ENCODE data around the gene IRF2BP2. TPM values are rescaled to one million over a fixed set of nuclear protein-coding genes. Genes with fewer than 3 reads are reported as not detected.

IRF2BP2 gene
- total and polyA plus RNA-seq, 2 donors (not counting 1 experiment from before 2014, with no cell fraction given), result 17.8 to 71.8 TPM

DNA sequence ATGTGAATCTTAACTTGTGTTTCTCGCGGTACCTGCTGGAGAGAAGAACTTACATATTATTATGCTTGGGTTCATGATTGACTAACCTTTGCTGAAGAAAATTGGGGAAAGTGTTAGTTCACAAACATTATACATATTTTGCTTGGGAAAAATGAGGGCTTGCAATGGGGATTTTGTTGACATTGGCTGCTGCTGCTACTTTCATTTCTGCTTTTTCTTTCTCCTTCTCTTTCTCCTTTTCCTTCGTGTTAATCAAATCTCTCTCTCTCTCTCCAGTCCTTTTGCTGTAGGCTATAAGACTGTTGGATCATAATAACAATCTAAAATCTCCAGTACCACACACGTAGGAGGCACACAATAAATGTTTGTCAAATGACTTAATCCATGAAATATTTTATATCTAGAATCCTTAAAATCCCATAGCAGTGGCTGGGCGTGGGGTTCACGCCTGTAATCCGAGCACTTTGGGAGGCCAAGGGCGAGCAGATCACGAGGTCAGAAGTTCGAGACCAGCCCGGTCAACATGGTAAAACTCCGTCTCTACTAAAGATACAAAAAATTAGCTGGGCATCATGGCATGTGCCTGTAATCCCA is 23.0 kb downstream of the IRF2BP2 start:
- no peaks in the 10 kb centered on the region for H3K79me2 ChIP-seq (ENCODE audit: control insufficient read depth, insufficient read depth, low read length)
- TF ChIP-seq, protein P1, sequence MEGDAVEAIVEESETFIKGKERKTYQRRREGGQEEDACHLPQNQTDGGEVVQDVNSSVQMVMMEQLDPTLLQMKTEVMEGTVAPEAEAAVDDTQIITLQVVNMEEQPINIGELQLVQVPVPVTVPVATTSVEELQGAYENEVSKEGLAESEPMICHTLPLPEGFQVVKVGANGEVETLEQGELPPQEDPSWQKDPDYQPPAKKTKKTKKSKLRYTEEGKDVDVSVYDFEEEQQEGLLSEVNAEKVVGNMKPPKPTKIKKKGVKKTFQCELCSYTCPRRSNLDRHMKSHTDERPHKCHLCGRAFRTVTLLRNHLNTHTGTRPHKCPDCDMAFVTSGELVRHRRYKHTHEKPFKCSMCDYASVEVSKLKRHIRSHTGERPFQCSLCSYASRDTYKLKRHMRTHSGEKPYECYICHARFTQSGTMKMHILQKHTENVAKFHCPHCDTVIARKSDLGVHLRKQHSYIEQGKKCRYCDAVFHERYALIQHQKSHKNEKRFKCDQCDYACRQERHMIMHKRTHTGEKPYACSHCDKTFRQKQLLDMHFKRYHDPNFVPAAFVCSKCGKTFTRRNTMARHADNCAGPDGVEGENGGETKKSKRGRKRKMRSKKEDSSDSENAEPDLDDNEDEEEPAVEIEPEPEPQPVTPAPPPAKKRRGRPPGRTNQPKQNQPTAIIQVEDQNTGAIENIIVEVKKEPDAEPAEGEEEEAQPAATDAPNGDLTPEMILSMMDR (conservative IDR thresholded peaks at IDR 0.05 in 1 of 2, IDR thresholded peaks at IDR 0.05 in 1 of 2; ENCODE audit: low read depth in 1 of 2, low read length in 2 of 2), result no peak
- TF ChIP-seq EZH2 (IDR thresholded peaks at IDR 0.05; ENCODE audit: low read length, missing control alignments), result no peak
- H3K27ac ChIP-seq (ENCODE audit: insufficient read depth, low read length), result no peak overlapping the region
- H3K9me3 ChIP-seq (ENCODE audit: control insufficient read depth, insufficient read depth, low read depth, low read length), result no peaks in the 10 kb centered on the region
- H3K4me3 ChIP-seq (replicated peaks in 1 of 4; ENCODE audit: control extremely low read depth in 1 of 4, insufficient read depth in 1 of 4, low read depth in 3 of 4, low read length in 4 of 4), result no peak overlapping the region
- peaks cover 3% of the 10 kb centered on the region for H3K4me1 ChIP-seq (ENCODE audit: control insufficient read depth, extremely low read depth, insufficient read depth, low read length)
- peak in 1 of 2 donors; percentile 25 for DNase-seq (ENCODE audit: low read depth in 2 of 2)
- H3K27me3 ChIP-seq (ENCODE audit: control insufficient read depth, insufficient read depth, low read length), result no peaks in the 10 kb centered on the region
- no peak overlapping the region for H3K4me2 ChIP-seq (ENCODE audit: extremely low read depth, insufficient read depth, low read length)
- no peaks in the 10 kb centered on the region for H3K36me3 ChIP-seq (ENCODE audit: control insufficient read depth, insufficient read depth, low read length)
- H4K20me1 ChIP-seq (ENCODE audit: control insufficient read depth, extremely low read depth, insufficient read depth, low read length), result no peaks in the 10 kb centered on the region
- no peak overlapping the region for H2AFZ ChIP-seq (ENCODE audit: low read length)
- no peak overlapping the region for H3K9ac ChIP-seq (ENCODE audit: insufficient read depth, low read length)

DNA sequence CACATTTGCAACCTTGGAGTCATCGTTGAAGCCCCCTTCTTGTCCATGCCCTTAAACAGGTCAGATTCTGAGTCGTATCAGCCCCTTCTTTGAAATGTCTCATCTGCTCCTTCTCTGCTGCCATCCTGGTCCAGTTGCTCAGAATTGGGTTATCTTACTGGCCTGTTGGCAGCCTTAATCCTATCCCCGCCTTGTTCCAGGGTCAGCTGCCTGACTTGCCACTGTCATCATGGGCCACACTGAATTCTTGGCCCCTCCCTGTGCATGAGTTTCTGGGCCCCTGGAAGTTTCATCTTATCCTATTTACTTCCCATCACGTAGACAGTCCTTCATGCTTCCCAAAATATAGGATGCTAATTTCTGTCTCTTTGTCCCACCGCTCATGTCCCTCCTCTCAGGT is 23.7 kb downstream of the IRF2BP2 start:
- peaks cover 3% of the 10 kb centered on the region for H3K4me1 ChIP-seq (ENCODE audit: control insufficient read depth, extremely low read depth, insufficient read depth, low read length)

DNA sequence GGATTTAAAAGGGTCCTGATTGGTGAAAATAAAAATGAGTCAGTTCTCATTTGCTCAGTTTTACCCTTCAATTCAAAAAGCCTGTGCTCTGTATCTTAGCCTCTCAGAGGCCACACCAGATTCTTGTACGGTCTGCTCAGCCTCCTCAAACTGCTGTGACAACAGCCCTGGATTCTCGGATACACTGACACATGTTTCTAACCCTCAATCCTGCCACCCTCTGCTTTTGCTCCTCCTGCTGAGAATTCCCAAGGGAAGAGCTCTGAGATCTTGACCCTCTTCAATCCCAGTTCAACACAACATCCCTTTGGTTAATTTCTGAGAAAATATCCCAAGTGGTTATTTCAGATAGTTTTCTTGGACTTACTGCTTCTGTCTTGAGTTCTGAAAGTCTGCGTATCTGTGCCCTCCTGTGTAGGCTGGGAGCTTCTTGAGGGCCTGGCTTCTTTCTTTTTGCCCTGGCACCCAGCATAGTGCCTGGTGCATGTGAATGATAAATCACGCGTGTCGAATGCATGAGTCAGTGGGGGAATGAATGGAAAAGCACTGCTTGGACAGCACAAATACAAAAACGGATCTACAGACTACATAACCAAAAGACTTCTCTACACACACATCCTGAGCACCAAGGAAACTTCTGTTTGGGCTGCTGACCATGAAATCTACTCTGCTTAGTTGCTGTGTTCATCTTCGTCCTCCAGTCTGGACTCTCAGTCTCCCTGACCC is 24.5 kb downstream of the IRF2BP2 start:
- Histone ChIP-seq H3K79me2 (ENCODE audit: control insufficient read depth, insufficient read depth, low read length) (no peaks in the 10 kb centered on the region), H3K36me3 (ENCODE audit: control insufficient read depth, insufficient read depth, low read length) (no peaks in the 10 kb centered on the region), H3K4me1 (ENCODE audit: control insufficient read depth, extremely low read depth, insufficient read depth, low read length) (peaks cover 3% of the 10 kb centered on the region), H2AFZ (ENCODE audit: low read length) (no peak overlapping the region), H3K27me3 (ENCODE audit: control insufficient read depth, insufficient read depth, low read length) (no peaks in the 10 kb centered on the region), H3K4me2 (ENCODE audit: extremely low read depth, insufficient read depth, low read length) (no peak overlapping the region), H3K9me3 (ENCODE audit: control insufficient read depth, insufficient read depth, low read depth, low read length) (no peaks in the 10 kb centered on the region), H3K9ac (ENCODE audit: insufficient read depth, low read length) (no peak overlapping the region), H4K20me1 (ENCODE audit: control insufficient read depth, extremely low read depth, insufficient read depth, low read length) (no peaks in the 10 kb centered on the region), H3K27ac (ENCODE audit: insufficient read depth, low read length) (peak overlapping the region; percentile 30), H3K4me3 (replicated peaks in 1 of 4; ENCODE audit: control extremely low read depth in 1 of 4, insufficient read depth in 1 of 4, low read depth in 3 of 4, low read length in 4 of 4) (no peak overlapping the region)
- DNase-seq (ENCODE audit: low read depth in 2 of 2), result peak; percentile 41 to 86
- TF ChIP-seq, protein P1 (conservative IDR thresholded peaks at IDR 0.05 in 1 of 2, IDR thresholded peaks at IDR 0.05 in 1 of 2; ENCODE audit: low read depth in 1 of 2, low read length in 2 of 2), result no peak
- no peak for TF ChIP-seq EZH2 (IDR thresholded peaks at IDR 0.05; ENCODE audit: low read length, missing control alignments)

More for the DNA sequence above, 23.7 kb downstream of the IRF2BP2 start:
- no peak overlapping the region for H3K9ac ChIP-seq (ENCODE audit: insufficient read depth, low read length)
- TF ChIP-seq, protein P1 (conservative IDR thresholded peaks at IDR 0.05 in 1 of 2, IDR thresholded peaks at IDR 0.05 in 1 of 2; ENCODE audit: low read depth in 1 of 2, low read length in 2 of 2), result no peak
- TF ChIP-seq EZH2 (IDR thresholded peaks at IDR 0.05; ENCODE audit: low read length, missing control alignments), result no peak
- H3K79me2 ChIP-seq (ENCODE audit: control insufficient read depth, insufficient read depth, low read length), result no peaks in the 10 kb centered on the region
- no peaks in the 10 kb centered on the region for H3K36me3 ChIP-seq (ENCODE audit: control insufficient read depth, insufficient read depth, low read length)
- H2AFZ ChIP-seq (ENCODE audit: low read length), result no peak overlapping the region
- H3K4me2 ChIP-seq (ENCODE audit: extremely low read depth, insufficient read depth, low read length), result no peak overlapping the region
- H3K27ac ChIP-seq (ENCODE audit: insufficient read depth, low read length), result no peak overlapping the region
- no peak for DNase-seq (ENCODE audit: low read depth in 2 of 2)
- H4K20me1 ChIP-seq (ENCODE audit: control insufficient read depth, extremely low read depth, insufficient read depth, low read length), result no peaks in the 10 kb centered on the region
- H3K27me3 ChIP-seq (ENCODE audit: control insufficient read depth, insufficient read depth, low read length), result no peaks in the 10 kb centered on the region
- no peaks in the 10 kb centered on the region for H3K9me3 ChIP-seq (ENCODE audit: control insufficient read depth, insufficient read depth, low read depth, low read length)
- H3K4me3 ChIP-seq (replicated peaks in 1 of 4; ENCODE audit: control extremely low read depth in 1 of 4, insufficient read depth in 1 of 4, low read depth in 3 of 4, low read length in 4 of 4), result no peak overlapping the region
